Esophagus squamous epithelium (tissue), 4 donors: ENCODE data around the gene HERC2.

Experiments
- POLR2A ChIP-seq, 4 donors: fragments of 450-650 bp; IDR thresholded peaks; one replicate each; pipeline ENCODE4 v1.6.1; 2017; ENCODE audit warnings: antibody characterized with exemption in 4 of 4, mild to moderate bottlenecking in 4 of 4, moderate library complexity in 3 of 4
- TF ChIP-seq, protein P1 (sequence below), 6 experiments: fragments of 450-650 bp in 4 of 6; fragments of 200-600 bp in 2 of 6; sonication (generic) in 2 of 6; IDR thresholded peaks; one replicate each; pipeline ENCODE4 v1.5.1; 2016 to 2019; ENCODE audit warnings: antibody characterized with exemption in 6 of 6, mild to moderate bottlenecking in 4 of 6, moderate library complexity in 4 of 6

DNA sequence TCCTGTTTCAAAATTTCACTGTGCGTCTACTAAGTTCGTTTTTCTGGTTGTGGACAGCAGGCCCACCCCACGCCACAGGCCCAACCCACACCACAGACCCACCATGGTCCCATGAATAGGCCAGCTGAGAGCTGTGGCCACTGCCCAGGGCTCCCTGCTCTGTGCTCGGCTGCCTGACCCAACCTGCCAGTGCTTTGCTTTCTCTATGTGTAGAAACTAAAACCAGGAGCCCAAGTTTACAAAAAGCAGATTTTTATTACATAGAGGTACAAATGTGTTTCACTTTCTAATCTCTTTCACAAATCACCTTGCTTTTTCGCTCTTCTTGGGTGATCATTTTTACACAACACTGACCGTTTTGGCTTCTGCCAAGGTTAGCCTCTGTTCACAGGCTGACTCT lies 69.1 kb downstream of the HERC2 start:
- TF ChIP-seq, protein P1, sequence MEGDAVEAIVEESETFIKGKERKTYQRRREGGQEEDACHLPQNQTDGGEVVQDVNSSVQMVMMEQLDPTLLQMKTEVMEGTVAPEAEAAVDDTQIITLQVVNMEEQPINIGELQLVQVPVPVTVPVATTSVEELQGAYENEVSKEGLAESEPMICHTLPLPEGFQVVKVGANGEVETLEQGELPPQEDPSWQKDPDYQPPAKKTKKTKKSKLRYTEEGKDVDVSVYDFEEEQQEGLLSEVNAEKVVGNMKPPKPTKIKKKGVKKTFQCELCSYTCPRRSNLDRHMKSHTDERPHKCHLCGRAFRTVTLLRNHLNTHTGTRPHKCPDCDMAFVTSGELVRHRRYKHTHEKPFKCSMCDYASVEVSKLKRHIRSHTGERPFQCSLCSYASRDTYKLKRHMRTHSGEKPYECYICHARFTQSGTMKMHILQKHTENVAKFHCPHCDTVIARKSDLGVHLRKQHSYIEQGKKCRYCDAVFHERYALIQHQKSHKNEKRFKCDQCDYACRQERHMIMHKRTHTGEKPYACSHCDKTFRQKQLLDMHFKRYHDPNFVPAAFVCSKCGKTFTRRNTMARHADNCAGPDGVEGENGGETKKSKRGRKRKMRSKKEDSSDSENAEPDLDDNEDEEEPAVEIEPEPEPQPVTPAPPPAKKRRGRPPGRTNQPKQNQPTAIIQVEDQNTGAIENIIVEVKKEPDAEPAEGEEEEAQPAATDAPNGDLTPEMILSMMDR (IDR thresholded peaks at IDR 0.05), result no peak
- TF ChIP-seq POLR2A (IDR thresholded peaks at IDR 0.05), result no peak
